ENCODE measurements around the gene ZNF414.

Gene ZNF414

DNA sequence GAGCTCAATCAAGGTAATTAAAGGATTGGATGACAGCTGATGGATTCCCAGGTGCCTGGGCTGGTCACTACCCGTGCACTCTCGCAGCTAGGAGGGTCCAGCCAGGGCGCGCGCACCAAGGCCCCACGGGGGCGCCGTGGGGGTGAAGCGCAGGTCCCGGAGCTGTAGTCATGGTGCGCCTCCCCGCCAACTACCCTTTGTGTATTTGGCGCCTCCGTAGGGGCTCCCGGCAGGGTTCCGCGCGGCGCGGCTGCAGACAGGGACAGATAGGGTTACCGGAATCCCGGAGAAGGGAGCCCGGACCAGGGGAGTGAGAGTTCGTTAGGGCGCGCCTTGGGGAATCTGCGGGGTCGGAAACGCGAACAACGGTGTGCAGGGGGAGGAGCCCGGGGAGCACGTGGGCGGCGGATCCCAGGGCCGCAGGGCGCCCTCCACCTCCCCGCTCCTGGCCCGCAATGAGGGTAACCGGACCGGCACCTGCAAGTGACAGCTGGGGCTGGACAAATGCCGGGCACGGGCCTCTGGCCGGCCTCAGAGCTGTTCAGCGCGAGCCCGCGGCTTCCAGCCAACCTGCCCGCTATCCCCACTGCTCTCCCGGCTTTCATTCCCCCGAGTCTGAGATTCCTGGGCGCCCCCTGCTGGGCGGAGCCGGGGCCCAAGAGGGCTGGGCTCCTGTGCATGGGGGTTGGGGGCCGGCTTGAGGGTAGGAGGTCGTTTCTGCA is 8.1 kb downstream of the ZNF414 start (continued):
- TF ChIP-seq ZNF777 (tag by site-specific recombination; IDR thresholded peaks at IDR 0.05; ENCODE audit: borderline replicate concordance) (no peak), GLI4 (tag by site-specific recombination; IDR thresholded peaks at IDR 0.05) (no peak), TSHZ1 (tag by site-specific recombination; IDR thresholded peaks at IDR 0.05; ENCODE audit: borderline replicate concordance) (no peak; the same call in 1 of the 2 replicates), ZBTB11 (tag by site-specific recombination; conservative IDR thresholded peaks at IDR 0.05; ENCODE audit: low read depth) (peak; percentile 34; the same call in 1 of the 2 replicates), RBAK (tag by site-specific recombination; IDR thresholded peaks at IDR 0.05) (no peak), ZIC2 (tag by site-specific recombination; IDR thresholded peaks at IDR 0.05) (peak; percentile 97), SP7 (tag by site-specific recombination; IDR thresholded peaks at IDR 0.05) (peak; percentile 65), ZNF302 (tag by site-specific recombination; IDR thresholded peaks at IDR 0.05; ENCODE audit: low read depth) (no peak), ZNF629 (tag by site-specific recombination; IDR thresholded peaks at IDR 0.05) (peak; percentile 53), EGR2 (tag by site-specific recombination; IDR thresholded peaks at IDR 0.05; ENCODE audit: low read depth) (peak; percentile 51), ZBTB8A (tag by site-specific recombination; IDR thresholded peaks at IDR 0.05) (peak; percentile 73), ZNF776 (tag by site-specific recombination; IDR thresholded peaks at IDR 0.05; ENCODE audit: borderline replicate concordance) (no peak), ZNF48 (tag by site-specific recombination; IDR thresholded peaks at IDR 0.05) (no peak), ZXDB (tag by site-specific recombination; IDR thresholded peaks at IDR 0.05) (peak; percentile 87), ZNF366 (tag by site-specific recombination; conservative IDR thresholded peaks at IDR 0.05) (peak; percentile 62; the same call in 1 of the 2 replicates), PRDM1 (tag by site-specific recombination; IDR thresholded peaks at IDR 0.05) (0 out of 2 replicates have a peak, but pooled peaks have one; percentile 10), ZNF239 (tag by site-specific recombination; IDR thresholded peaks at IDR 0.05) (no peak), ZNF174 (tag by site-specific recombination; IDR thresholded peaks at IDR 0.05) (no peak), ZNF521 (tag by site-specific recombination; IDR thresholded peaks at IDR 0.05) (no peak), BCL11A (tag by site-specific recombination; IDR thresholded peaks at IDR 0.05; ENCODE audit: low read depth) (peak; percentile 71; the same call in 1 of the 2 replicates), SCRT1 (tag by site-specific recombination; IDR thresholded peaks at IDR 0.05; ENCODE audit: borderline replicate concordance) (no peak), ZNF600 (tag by site-specific recombination; IDR thresholded peaks at IDR 0.05) (peak; percentile 73; the same call in 1 of the 2 replicates)
- TF ChIP-seq, protein P1, sequence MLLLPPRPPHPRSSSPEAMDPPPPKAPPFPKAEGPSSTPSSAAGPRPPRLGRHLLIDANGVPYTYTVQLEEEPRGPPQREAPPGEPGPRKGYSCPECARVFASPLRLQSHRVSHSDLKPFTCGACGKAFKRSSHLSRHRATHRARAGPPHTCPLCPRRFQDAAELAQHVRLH (tag by site-specific recombination; IDR thresholded peaks at IDR 0.05) = no peak
- TF ChIP-seq, protein P2, sequence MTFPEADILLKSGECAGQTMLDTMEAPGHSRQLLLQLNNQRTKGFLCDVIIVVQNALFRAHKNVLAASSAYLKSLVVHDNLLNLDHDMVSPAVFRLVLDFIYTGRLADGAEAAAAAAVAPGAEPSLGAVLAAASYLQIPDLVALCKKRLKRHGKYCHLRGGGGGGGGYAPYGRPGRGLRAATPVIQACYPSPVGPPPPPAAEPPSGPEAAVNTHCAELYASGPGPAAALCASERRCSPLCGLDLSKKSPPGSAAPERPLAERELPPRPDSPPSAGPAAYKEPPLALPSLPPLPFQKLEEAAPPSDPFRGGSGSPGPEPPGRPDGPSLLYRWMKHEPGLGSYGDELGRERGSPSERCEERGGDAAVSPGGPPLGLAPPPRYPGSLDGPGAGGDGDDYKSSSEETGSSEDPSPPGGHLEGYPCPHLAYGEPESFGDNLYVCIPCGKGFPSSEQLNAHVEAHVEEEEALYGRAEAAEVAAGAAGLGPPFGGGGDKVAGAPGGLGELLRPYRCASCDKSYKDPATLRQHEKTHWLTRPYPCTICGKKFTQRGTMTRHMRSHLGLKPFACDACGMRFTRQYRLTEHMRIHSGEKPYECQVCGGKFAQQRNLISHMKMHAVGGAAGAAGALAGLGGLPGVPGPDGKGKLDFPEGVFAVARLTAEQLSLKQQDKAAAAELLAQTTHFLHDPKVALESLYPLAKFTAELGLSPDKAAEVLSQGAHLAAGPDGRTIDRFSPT (tag by site-specific recombination; IDR thresholded peaks at IDR 0.05) = peak; percentile 22; the same call in 1 of the 2 replicates
- TF ChIP-seq, protein P3, sequence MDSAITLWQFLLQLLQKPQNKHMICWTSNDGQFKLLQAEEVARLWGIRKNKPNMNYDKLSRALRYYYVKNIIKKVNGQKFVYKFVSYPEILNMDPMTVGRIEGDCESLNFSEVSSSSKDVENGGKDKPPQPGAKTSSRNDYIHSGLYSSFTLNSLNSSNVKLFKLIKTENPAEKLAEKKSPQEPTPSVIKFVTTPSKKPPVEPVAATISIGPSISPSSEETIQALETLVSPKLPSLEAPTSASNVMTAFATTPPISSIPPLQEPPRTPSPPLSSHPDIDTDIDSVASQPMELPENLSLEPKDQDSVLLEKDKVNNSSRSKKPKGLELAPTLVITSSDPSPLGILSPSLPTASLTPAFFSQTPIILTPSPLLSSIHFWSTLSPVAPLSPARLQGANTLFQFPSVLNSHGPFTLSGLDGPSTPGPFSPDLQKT (IDR thresholded peaks at IDR 0.05; ENCODE audit: borderline replicate concordance, low read depth, low read length) = no peak
- TF ChIP-seq, protein P4, sequence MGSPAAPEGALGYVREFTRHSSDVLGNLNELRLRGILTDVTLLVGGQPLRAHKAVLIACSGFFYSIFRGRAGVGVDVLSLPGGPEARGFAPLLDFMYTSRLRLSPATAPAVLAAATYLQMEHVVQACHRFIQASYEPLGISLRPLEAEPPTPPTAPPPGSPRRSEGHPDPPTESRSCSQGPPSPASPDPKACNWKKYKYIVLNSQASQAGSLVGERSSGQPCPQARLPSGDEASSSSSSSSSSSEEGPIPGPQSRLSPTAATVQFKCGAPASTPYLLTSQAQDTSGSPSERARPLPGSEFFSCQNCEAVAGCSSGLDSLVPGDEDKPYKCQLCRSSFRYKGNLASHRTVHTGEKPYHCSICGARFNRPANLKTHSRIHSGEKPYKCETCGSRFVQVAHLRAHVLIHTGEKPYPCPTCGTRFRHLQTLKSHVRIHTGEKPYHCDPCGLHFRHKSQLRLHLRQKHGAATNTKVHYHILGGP (tag by site-specific recombination; IDR thresholded peaks at IDR 0.05) = no peak
- TF ChIP-seq, protein P5, sequence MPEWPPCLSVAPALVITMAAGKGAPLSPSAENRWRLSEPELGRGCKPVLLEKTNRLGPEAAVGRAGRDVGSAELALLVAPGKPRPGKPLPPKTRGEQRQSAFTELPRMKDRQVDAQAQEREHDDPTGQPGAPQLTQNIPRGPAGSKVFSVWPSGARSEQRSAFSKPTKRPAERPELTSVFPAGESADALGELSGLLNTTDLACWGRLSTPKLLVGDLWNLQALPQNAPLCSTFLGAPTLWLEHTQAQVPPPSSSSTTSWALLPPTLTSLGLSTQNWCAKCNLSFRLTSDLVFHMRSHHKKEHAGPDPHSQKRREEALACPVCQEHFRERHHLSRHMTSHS (tag by site-specific recombination; IDR thresholded peaks at IDR 0.05) = no peak
